GM18873 (cell line): Measurements from ENCODE around the gene ZNF107.

Experiments
- ATAC-seq: cut with Tn5 transposase; IDR thresholded peaks from one replicate; pipeline ENCODE4 v1.9.1; 2021; ENCODE audit warnings: mild to moderate bottlenecking, moderate library complexity, moderate number of reproducible peaks; ENCODE audit not compliant: unreplicated experiment, low FRiP score

The ZNF107 gene

DNA sequence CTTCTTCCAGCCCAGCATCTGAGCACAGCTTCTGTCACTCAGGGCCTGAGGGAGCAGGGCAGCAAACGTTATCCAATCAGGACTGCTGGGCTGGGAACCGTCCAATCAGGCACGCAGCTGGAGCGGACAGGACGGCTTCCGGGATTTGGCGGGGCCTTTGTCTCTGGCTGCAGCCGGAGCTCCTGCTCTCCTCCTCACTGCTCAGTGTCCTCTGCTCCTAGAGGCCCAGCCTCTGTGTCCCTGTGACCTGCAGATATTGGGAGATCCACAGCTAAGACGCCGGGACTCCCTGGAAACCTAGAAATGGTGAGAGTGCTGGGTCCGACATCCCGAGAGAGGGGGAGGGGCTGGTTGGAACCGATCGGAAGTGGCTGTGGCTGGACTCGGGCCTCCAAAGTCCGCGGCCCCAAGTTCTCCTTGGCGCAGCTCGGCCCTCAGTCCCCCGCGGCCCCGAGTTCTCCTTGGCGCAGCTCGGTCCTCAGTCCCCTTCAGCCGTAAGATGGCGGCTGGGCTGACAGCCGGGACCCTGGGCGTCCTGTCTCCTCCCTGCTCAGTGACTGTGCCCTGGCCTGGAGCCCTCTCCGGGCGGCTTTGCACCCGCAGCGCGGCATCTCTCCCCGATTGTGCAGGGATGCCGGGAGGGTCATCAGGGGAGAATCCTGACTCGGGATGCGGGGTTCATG is at the start of gene ZNF107:
Gene ZNF107, plus strand, starts transcription at position 154 of the 683 bp plus-strand sequence. Its CDS starts 150 bp downstream, at position 304.
- ATAC-seq = peak; percentile 99

DNA sequence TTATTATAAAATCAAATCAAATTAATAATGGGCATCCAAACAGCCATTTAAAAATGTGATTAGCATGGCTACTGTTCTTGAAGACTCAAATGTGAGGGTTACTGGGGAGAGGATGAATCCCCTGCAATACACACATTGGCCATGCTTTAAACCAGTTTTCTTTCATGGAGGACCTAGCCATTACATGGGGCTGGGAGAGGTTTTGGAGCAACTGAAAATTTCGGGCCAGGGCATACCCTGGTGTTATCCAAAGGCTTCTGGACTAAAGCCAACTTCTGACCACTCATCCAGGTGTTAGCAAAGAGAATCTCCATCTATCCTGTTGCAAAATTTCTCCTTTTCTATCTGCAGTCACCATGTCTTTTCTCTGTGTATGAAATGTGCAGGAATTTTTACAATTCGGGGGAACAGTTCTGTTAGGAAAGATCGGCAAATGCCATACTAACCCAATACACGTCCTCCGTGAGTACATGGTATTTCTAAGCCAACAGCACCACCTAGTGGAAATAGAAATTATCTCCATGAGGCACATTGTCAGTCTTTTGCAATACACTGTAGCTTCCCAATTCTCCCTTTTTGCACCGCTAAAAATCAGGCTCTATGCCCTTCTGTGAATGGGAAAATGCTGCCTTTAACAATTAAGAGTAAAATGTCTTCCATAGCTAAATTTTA is 47.0 kb upstream of the ZNF107 start:
- no peak for ATAC-seq

DNA sequence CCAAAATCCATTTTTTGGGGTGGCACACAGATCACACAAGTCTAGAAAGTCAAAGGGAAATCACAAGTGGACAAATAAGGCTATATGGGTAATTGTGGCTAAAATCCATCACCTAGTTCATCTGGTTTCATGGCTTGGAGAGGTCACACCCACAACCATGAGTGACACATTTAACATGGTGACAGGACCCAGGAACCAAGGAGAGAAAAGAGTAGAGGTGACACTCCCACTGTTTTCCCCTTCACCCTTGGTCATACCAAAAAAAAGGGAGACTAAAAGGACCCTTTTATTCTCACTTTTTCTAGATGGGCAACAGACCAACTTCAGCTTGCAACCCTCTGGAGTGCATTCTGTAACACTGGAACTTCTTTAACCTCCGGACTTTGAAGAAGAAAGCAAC is 46.2 kb upstream of the ZNF107 start:
- no peak for ATAC-seq

DNA sequence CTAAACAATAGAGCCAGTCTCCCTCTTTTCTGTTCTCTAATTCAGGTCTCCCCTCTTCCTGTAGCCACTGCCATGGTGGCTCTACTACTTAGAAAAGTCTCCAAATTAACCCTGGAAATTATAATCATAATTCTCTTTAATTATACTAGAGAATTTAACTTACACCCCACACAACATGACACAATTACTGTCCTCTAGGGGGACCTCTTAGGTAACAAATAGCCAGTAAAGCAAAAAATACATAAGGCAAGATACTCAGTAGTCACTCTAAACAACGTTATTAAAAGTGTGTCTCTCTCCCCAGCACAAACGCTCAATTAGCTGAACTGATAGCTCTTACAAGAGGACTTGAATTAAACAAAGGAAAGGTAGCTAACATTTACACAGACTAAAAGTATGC is 44.3 kb upstream of the ZNF107 start:
- no peak for ATAC-seq

DNA sequence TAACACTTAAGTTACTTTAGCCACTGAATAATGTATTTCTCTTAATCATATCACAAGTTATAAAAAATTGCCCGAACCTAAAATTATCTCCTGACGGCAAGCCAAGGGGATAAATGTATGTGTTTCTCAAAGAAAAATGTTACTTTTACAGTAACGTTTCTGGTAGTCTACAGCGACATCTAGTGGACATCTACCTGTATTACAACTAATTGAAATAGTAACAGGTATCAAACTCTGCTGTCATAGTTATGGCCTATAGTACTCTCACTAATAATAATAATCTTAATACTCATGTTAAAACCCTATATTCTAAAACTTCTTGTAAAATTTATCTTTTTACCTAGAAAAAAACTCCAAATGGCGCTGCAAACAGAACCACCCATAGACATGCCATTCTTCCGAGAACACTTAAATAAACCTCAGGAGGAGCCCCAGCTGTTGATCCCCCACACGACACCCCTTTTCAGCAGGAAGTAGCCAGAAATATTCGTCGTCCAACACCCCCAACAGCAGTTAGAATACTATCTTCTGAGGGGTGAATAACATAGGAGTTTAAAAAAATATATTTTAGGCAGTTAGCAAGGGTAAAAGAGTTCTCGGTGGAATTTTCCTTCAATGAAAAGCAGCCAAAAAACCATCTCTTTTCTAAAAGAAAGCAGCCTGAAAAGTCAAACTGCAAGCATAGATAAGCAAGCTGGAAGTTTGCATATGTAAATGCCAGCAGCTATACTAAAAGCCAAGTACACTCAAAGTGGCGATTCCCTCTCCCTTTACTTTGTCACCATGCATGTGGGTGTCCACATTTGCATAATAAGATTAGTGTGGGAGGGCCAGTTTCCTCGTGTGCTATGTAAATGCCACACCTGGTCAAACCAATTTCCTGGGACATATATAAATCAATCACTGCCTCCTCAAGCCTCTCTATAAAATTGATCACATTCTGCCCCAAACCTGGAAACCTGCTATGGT is 40.5 kb upstream of the ZNF107 start:
- no peak for ATAC-seq

DNA sequence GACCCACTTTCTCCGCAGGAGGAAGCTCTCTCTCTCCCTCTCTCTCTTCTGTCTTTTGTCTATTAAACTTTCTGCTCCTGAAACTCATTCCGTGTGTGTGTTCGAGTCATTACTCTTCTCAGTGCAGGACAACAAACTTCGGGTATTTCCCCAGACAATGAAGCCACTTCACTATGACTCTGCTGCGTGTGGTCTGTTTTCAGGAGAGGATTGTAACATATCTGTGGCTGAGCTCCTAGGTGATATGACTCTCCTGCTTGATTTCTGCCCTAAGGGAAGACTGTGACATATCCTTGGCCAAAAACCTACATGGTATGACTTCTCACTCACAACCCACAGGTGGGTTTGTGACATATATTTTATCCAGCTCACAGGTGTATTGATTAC is 39.9 kb upstream of the ZNF107 start:
- no peak for ATAC-seq

DNA sequence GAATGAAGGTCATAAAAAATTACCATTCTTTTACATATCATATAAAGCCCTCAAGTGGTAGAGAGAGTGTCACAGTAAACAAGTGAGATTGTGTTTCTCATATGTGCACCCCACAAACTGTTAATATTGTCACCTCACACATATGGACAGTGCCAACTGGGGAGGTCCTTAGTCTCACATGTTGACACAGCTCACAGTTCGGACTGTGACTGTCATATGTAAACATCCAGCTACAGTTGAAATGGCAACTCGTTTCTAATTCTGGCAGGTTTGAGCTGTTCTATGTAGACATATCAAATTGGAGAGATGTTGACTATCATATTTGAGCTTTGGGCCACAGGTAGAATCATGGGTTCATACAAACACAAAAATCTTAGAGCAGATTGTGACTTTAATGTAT is 39.4 kb upstream of the ZNF107 start:
- ATAC-seq = no peak

DNA sequence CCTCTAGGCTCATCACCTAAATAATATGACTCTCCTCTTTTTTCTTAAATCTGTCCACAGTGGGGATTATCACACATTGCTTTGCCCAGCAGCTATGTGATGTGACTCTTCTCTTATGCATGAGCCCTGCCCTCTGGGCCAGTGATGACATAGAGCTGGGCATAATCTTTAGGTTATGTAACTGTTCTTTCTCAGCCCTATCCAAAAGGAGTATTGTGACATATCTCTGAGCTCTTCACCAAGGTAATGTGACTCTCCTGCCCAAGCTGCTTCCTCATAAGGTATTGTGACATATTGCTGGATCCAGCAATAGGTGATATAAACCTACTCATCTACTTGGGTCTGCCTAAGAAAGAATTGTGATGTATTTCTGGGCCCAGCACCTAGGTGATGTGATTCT is 37.7 kb upstream of the ZNF107 start:
- no peak for ATAC-seq

DNA sequence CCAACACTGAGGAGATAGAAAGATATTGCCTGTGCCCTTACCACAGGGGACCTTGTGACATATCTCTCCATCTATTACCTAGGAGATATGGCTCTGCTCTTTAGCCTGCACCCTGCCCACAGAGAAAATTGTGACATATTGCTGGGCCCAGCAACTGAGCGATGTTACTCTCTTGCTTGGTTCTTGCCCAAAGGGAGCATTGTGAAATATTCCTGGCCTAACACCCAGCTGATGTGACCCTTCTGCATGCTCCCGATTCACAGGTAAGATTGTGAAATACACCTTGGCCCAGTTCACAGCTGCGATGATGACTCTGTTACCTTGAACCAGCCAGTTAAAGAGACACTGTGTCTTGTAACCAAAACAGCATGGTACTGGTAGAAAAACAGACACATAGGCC is 37.2 kb upstream of the ZNF107 start:
- ATAC-seq = no peak

DNA sequence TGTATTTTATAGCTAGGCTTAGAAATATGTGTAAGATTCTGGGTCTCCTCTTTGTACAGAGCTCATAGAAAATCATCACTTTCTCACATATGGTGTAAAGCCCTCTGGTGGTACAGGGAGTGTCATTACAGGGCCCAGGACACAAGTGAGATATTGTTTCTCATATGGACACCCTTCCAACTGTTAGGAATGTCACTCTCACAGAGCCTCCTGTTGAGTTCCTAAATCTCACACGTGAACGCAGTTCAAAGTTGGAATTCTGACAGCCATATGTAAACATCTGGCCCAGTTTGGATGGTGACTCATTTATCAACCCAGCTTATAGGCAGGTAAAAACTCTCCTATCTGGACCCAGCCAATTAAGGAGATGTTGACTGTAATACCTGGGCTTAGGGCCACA is 35.4 kb upstream of the ZNF107 start:
- no peak for ATAC-seq

DNA sequence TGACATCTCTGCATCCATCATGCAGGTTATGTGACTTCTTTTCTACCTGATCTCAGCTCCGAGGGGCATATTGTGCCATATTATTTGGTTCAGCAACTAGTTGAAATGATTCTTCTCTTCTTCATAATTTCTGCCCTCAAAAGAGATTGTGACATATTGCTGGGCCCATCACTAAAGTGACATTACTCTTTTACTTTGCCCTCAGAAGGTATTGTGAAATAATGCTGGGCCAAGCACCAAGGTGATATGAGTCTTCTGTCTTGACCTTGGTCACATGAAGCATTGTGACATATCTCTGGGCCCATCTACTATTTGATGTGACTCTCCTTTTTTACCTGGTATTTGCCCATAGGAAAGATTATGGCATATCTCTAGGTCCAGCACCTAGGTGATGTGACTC is 33.9 kb upstream of the ZNF107 start:
- no peak for ATAC-seq

DNA sequence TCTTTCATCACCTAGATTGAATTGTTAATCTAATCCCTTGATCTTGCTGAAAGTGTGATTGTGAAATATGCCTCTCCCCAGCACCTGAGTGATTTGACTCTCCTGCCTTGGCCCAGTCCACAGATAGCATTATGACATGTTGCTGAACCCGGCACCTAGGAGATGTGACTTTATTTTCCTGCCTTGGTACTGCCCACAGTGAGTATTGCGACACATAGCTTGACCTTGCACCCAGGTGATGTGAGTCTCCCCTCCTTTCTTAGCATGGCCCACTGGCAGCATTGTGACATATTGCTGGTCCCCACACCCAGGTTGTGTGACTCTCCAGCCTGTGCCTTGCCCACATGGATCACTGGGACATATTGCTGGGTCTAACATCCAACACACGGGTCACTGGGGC is 32.5 kb upstream of the ZNF107 start:
- no peak for ATAC-seq

DNA sequence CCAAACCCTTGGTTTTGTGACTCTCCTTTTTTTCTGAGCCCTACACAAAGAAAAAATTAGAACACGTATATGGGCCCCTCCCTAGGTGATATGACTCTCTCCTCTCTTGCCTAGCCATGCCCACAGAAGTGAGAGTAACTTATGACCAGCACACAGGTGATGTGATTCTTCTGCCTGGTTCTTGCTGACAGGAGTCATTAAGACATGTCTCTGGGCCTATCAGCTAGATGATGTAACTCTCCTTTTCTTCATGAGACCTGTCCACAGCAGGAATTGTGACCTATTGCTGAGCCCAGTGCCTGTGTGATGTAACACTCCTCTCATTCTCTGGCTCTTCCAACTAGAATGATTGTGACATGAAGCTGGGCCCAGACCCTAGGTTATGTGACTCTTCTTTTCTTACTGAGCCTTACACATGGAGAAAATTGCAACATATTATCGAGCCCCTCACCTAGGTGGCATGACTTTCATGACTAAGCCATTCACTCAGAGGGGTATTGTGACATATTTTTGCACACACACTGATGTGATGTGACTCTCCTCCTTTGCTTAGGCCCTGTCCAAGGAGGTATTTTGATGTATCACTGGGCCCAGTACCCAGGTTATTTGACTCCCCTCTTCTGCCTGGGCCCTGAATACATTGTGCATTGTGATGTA is 31.4 kb upstream of the ZNF107 start:
- ATAC-seq = no peak

DNA sequence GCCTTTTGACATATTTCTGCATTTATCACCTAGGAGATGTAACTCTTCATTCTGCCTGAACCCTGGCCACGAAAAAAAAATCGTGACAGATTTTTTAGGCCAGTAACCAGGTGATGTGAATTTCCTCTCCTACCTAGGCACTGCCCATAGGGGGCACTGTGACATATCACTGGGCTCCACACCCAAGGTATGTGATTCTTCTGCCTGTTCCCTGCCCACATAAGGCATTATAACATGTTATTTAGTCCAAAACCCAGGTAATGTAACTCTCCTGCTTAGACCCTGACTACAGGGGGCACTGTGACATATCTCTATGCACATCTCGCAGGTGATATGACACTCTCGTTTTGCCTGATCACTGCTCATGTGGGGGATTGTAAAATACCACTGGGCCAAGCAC is 29.5 kb upstream of the ZNF107 start:
- ATAC-seq = no peak

DNA sequence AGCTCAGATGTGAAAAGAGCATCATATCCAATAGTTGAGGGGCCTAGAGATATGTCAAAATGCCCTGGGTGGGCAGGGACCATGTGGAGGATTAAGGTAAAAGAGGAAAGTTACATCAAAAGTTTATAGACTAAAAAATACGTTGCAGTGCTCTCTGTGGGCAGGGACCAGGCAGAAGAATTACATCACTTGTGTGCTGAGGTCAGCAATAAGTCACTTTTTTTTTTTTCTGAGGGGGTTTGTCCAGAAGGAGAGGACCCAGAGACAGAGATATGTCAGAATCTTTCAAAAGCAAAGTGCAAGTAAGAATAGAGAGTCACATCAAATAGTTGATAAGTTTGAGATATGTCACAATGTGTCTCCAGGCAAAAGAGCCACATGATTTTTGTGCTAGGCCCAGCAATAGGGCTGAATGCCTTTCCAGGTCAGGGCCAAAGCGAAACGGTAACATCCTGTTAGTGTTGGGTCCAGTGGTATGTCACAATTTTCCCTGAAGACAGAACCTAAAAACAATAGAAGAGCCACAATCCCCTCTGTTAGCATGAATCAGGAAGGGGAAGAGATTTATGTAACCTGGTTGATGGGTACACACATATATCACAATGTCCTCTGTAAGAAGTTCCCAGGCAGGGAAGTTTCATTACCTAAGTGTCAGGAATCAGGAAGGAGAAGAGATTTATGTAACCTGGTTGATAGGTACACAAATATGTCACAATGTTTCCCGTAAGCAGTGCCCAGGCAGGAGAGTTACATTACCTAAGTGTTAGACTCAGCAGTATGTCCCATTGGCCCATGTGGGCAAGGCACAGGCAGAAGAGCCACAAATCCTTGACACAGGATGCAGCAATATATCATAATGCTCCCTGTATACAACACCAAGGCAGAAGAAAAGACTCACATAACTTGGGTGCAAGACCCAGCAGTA is 28.1 kb upstream of the ZNF107 start:
- ATAC-seq = no peak

DNA sequence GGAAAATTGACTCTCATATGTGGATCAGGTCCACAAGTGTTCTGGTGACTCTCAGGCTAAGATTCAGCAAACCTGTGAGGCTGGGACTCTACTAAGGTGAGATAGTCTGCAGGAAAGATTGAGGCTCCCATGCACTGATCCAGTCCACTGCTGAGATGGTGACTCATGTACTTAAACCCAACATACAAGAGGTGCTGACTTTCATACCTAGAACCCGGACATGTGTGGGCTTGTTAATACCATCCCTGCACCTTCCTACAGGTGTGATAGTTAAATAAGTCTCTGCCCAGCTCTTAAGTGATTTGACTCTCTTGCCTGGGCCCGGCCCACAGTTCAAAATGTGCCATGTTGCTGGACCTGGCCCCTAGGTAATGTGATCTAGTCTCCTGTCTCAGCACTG is 27.1 kb upstream of the ZNF107 start:
- no peak for ATAC-seq

DNA sequence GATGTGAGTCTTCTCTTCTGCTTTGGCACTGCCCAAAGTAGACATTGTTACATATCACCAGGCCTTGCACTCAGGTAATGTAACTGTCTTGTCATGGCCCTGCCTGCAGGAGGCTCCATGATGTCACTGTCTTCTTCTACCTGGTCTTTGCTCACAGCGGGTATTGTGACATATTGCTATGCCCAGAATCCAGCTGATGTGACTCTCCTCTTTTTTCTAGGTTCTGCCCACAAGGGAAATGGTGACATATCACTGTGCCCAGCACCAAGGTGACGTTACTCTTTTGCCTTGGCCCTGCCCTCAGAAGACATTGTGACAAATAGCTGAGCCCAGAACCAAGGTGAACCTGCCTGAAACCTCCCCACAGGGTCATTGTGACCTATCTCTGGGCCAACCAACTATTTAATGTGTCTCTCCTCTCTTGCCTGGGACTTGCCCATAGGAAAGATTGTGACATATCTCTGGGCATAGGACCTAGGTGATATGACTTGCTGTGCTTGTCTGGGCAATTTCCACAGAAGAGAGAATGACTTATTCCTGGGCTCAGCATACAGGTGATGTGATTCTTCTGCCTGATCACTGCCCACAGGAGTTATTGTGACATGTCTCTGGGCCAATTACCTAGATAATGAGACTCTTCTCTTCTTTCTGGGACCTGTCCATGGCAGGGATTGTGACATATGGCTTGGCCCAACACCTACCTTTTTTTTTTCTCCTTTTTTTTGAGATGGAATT is 26.5 kb upstream of the ZNF107 start:
- ATAC-seq = no peak

DNA sequence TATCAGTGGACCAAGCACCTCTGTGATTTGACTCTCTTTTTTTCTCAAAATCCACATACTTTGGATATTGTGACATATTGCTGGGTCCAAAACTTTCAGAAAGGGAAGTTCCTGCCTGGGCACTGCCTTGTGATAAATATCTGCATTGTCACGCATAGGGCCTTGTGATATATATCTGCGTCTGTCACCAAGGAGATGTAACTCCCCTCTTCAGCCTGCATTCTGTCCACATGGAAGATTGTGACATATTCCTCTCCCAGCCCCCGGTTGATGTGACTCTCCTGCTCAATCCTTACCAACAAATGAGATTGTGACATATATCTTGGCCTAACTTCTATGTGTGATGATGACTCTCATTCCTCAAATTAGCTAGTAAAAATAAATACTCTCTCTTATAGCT is 25.4 kb upstream of the ZNF107 start:
- no peak for ATAC-seq

DNA sequence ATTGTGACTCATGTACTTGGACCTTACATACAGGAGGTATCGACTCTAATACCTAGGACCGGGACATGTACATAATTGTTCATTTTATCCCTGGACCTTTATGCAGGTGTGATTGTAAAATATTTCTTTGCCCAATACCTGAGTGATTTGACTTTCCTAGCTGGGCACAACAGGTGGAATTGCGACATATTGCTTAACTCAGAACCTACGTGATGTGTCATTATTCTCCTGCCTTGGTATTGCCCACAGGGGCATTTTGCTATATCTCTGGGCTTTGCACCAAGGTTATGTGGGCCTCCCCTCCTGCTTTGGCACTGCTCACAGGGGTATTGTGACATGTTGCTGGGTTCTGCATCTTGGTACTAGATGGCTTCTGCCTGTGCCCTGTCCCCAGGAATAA is 23.9 kb upstream of the ZNF107 start:
- no peak for ATAC-seq
